COLO668 (cell line): ENCODE measurements around the gene MRPL49.
A peak's percentile ranks its signal among the peaks of the same experiment; 100 is the strongest.

ENCODE experiments used
- DNase-seq: peaks from one replicate; lab custom pipeline; 2025; ENCODE audit not compliant: unreplicated experiment; lab: John Stamatoyannopoulos, UW

Gene MRPL49

DNA sequence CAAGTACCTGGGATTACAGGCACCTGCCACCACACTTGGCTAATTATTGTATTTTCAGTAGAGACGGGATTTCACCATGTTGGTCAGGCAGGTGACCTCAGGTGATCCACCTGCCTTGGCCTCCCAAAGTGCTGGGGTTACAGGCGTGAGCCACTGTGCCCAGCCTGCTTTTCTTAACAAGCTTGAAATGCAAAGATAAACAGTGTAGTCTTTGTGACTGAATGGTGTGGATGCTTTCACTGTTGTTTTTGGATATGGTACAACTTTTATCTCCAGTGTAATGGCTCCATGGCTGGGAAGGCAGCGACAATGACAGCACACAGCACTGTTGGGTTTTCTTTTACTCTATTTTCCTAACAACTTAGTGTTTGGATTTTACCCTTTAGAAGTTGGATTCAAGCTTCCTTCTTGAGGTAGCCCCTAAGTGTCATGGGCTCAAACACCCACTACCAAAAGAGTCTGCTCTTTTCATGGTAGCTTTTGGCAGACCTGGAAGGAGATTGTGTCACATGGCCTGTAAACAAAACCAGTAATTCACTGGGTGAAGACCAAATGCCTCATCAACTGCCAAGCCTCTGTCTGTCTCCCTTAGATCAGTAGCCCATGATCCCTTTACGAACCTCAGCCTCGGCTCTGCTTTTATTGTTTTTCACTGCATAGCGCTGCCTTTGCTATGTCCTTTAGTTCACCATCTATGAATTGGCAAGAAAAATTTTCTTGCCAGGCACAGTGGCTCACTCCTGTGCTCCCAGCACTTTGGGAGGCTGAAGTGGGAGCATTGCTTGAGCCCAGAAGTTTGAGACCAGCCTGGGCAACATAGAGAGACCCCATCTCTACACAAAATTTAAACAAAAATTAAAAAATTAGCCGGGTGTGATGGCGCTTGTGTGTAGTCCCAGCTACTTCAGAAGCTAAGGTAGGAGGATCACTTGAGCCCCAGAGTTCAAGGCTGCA lies 19.7 kb upstream of the MRPL49 start:
- DNase-seq, result no peak

DNA sequence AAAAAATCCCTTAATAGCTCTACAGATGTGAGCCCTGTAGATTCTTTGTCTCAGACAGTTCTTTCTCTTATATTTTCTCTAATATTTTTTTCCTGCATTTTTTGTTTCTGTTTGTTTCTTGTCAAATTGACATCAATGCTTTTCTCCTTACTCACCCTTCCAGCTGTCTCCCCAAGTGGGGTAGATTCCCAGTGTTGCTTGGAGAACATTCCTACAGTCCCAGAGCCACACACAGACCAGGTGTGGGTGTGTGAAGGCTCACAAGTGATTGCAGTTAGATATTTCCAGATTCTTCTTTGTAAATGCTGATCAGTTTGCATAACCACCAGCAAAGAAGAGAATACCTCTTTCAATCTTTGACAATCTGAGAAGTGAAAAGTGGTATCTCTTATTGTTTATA lies 18.6 kb upstream of the MRPL49 start:
- no peak for DNase-seq

DNA sequence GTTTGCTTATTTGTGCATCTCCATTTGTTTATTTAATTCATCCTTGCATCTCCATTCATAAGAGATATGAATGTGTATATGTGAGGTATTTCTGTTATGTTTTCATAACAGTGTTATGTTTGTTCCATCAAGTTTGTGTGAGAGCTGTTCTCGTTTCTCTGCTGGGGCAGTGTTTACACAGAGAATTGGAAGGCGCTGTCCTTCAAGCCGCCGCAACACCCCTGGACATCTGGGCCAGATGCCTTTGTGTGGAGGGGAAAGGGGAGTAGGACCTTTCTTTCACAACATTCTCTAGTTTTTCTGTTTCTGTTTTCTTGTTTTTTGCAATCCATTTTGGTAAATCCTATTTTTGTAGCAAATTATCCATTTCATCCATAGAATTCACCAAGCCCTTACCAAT lies 17.5 kb upstream of the MRPL49 start:
- no peak for DNase-seq

DNA sequence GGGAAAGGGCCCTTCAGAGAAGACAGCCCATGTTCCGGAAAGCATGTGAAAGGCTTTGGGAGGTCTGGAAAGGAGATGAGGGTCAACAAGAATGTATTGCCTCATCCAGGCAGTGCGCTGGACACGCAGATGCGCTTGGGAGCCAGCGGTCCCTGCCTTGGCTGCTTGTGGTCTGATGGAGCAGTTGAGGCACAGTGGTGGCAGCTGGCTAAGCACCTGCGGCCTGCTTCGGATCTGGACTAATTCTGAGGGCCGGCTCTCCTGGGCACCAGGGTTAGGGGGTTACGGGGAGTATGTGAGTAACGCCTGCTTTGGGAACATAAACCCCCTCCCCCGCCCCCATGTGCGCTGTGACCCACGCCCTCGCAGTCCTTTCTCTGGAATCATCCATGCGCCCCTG lies 15.0 kb upstream of the MRPL49 start:
- no peak for DNase-seq

DNA sequence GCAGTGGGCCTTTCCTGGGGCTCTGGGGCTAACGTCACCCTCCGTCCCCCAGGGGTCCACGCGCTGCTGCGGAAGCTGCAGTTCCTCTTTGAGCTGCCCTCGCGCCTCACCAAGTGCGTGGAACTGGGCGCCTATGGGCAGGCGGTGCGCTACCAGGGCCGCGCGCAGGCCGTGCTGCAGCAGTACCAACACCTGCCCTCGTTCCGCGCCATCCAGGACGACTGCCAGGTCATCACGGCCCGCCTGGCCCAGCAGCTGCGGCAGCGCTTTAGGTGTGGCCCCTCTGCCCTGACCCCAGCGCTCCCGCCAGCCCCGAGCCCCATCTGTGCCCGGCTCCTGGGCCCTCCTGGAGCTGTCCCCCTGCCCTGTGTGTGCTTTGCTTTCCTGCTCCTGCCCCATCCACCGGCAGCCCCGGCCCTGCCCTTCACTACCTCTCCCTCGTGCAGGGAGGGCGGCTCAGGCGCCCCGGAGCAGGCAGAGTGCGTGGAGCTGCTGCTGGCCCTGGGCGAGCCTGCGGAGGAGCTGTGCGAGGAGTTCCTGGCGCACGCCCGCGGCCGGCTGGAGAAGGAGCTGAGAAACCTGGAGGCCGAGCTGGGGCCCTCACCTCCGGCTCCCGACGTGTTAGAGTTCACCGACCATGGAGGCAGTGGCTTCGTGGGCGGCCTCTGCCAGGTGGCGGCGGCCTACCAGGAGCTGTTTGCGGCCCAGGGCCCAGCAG lies 14.2 kb upstream of the MRPL49 start:
- no peak for DNase-seq

DNA sequence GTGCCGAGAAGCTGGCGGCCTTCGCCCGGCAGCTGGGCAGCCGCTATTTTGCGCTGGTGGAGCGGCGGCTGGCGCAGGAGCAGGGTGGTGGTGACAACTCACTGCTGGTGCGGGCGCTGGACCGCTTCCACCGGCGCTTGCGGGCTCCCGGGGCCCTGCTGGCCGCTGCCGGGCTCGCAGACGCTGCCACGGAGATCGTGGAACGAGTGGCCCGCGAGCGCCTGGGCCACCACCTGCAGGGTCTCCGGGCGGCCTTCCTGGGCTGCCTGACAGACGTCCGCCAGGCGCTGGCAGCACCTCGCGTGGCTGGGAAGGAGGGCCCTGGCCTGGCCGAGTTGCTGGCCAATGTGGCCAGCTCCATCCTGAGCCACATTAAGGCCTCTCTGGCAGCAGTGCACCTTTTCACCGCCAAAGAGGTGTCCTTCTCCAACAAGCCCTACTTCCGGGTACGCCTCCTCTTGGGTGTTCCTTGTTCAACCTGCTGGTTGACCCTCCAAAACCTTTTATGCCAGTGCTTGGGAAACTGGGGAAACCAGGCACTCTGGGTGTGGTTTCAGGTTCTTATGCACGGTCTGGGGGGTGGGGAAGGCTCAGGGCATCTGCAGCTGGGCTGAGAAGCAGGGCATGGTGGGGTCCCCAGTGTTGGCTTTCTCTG lies 13.5 kb upstream of the MRPL49 start:
- no peak for DNase-seq

DNA sequence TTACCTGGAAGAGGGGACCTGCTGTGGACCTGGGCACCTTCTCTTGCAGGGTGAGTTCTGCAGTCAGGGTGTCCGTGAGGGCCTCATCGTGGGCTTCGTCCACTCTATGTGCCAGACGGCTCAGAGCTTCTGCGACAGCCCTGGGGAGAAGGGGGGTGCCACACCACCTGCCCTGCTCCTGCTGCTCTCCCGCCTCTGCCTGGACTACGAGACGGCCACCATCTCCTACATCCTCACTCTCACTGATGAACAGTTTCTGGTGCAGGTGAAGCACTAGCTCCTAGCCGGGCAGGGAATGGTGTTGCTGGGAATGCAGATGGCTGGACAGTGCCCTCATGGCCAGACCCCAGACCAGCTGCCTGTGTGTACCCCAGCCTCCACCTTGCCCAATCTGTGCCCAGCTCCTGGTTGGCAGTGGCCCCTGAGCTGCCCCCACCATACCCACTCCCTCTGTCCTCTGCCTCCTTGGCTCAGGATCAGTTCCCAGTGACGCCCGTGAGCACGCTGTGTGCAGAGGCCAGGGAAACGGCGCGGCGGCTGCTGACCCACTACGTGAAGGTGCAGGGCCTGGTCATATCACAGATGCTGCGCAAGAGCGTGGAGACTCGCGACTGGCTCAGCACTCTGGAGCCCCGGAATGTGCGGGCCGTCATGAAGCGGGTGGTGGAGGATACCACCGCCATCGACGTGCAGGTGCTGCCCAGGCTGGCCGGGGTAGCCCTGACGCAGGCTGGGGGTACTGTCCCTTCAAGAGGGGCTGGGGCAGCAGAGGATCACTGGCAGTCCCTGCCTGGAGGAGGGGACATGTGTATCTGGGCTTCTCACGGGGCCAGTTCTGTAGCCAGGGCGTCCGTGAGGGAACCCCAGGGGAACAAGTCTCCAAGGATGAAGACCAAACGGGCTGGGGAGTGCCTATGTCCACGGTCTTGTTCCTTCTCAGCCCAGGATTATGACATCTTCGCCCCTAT lies 12.6 kb upstream of the MRPL49 start:
- DNase-seq, result no peak

DNA sequence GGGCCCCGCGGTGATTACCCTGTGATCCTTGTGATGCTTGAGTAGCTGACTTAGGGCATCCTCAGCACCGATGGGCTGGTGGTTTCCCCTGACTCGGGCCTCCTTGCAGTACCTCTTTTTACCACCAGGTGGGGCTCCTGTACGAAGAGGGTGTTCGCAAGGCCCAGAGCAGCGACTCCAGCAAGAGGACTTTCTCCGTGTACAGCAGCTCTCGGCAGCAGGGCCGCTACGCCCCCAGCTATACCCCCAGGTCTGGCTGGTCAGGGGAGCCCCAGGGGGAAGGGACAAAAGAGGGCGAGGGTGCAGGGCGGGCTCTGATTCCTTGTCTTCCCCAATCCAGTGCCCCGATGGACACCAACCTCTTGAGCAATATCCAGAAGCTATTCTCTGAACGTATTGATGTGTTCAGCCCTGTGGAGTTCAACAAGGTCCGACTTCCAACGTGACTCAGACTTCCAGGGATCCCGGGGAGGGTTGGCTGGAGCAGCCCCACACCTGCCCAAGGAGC lies 11.7 kb upstream of the MRPL49 start:
- DNase-seq, result peak; percentile 86

DNA sequence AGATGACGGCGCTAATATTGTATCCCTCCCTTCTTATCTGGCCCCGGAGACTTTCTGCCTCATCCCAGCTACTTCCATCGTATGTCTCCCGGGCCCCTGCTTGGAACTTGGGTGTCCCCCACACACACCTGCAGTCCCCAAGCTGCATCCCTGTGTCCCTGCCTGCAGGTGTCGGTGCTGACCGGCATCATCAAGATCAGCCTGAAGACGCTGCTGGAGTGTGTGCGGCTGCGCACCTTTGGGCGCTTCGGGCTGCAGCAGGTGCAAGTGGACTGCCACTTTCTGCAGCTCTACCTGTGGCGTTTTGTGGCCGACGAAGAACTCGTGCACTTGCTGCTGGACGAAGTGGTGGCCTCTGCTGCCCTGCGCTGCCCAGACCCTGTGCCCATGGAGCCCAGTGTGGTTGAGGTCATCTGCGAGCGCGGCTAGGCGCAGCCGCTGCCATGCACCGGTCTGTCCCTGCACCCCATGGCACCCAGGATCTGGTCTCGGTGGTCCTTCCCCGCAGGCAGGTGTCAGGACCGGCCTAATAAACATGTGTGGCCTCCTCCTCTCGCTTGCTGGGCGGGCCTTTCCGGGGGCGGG lies 10.9 kb upstream of the MRPL49 start:
- DNase-seq, result no peak

DNA sequence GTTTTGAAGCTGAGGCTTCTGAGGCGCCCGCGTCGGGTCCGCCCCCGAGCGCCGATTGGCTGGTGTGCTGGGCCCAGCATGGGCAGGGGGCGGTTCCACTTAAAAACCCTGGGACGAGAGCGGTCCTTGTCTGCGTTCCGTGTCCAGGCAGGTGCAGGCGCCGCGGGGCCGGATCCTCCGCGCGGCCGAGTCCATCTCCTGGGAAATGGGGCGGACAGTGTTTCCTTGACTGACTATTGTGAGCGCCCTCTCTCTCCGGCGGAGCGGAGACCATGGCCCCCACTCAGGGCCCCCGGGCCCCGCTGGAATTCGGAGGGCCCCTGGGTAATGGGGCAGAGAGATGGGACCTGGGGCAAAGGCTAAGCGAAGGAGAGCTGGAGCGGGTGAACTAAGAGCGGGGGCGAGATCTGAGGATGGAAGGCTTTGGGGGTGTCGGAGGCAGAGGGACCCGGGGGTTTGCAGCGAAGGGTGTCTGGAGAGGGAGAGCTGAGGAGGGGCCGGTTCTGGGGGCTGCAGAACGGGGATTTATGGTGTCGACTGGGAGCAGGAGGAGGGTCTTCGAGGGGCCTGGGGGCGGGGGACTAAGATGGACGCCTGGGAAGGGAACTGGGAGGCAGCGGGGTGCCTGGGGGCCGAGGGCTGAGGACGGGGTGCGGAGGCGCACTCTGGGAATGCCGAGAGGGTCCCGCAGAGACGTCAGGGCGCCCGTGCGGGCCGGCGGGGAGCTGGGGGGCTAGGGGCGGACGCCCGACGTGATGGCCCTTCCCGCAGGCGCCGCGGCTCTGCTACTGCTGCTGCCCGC lies 10.2 kb upstream of the MRPL49 start, which contains the start of gene TM7SF2:
Gene TM7SF2 (plus strand): TSS at position 129 of the 802 bp plus-strand sequence. CDS start 144 bp downstream, at position 273.
- DNase-seq, result peak; percentile 98

DNA sequence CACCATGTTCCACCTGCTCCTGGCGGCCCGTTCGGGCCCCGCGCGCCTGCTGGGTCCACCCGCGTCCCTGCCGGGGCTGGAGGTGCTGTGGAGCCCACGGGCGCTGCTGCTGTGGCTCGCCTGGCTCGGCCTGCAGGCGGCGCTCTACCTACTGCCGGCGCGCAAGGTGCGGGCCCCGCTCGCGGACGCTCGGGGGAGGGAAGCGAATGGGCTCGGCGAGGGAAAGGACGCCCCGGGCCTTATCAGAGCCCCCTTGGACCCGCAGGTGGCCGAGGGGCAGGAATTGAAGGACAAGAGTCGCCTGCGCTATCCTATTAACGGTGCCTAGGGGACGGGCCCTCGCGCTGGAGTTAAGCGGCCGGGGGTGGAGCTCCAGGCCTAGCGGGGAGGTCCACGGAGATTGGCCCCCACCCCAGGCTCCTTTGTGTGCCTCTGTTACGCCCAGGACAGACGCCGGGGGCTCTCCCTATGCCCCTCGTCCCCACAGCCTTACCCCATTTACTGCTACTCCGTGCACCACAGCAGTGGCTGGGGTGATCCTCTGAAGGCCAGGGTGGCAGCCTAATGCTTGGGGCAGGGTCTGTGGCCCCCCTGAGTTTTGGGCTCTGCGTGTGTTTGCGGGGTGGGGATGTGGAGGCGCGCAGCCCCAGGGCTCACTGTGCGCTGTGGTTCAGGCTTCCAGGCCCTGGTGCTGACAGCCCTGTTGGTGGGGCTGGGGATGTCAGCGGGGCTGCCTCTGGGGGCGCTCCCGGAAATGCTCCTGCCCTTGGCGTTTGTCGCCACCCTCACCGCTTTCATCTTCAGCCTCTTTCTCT lies 9.4 kb upstream of the MRPL49 start:
- peak; percentile 80 for DNase-seq

DNA sequence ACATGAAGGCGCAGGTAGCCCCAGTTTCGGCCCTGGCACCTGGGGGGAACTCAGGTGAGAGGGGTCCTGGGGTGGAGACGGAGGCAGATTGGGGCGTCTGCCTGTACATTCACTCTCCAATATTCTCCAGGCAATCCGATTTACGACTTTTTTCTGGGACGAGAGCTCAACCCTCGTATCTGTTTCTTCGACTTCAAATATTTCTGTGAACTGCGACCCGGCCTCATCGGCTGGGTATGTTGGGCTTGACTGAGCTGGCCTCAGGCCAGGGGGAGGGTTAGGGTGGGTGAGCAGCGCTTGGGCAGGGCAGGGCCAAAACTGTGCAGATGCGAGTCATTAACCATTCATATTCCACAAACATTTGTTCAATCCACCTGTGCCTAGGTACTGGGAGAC lies 8.8 kb upstream of the MRPL49 start:
- peak; percentile 30 for DNase-seq

DNA sequence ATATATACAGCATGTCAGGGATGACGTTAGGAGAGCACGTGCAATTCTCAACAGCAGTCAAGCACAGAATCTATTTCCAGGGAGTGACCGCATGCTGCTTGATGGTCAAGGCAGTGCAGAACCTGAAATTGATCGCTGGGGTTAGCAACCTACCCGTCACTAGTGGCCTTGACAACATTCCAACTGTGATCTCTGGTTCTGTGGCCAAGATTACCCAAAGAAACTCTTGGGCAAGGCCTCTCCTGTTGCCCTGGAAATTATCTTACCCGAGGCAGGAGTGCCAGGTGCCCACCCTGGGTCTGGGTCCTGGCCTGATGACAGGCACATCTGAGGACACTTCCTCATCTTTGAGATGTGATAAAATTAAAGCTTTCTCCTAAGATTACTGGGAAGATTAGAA lies 8.3 kb upstream of the MRPL49 start:
- DNase-seq, result no peak

DNA sequence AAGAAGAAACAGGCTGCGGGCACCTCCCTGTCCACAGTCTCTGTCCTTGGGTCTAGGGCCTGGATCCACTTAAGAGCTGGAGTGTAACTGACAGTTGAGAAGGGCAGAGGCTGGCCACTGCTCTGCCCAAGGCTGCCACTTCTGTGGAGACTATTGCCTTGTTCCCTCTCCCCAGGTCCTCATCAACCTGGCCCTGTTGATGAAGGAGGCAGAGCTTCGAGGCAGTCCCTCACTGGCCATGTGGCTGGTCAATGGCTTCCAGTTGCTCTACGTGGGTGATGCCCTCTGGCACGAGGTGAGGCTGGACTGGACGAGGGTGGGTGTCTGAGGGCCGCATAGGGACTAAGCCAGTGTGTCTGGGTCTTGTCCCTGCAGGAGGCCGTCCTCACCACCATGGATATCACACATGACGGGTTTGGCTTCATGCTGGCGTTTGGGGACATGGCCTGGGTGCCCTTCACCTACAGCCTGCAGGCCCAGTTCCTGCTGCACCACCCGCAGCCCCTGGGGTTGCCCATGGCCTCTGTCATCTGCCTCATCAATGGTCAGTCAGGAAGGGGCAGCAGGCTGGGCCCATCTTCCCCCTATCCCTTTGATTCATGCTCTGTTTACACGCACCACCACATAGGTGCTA lies 7.5 kb upstream of the MRPL49 start:
- no peak for DNase-seq

DNA sequence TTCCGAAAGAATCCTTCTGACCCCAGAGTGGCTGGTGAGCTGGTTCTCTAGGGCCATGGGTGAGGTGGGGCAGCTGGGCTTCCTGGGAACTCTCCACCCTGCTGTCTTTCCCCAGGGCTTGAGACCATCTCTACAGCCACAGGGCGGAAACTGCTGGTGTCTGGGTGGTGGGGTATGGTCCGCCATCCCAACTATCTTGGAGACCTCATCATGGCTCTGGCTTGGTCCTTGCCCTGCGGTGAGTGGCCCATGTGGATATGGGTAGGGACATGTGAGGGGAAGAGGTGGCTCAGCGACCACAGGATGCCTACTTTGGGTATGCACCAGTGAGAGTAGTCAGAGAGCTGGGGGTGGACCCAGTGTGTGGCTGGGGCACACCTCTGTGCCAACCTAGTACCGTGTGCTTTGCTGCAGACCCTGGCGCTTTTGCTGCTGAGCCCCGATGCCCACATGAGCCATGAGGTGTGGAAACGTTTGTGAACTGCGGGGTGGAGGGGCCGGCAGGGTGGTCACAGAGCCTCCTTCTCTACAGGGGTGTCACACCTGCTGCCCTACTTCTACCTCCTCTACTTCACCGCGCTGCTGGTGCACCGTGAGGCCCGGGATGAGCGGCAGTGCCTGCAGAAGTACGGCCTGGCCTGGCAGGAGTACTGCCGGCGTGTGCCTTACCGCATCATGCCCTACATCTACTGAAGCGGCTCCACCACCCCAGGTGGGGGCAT lies 6.6 kb upstream of the MRPL49 start:
- DNase-seq, result no peak

DNA sequence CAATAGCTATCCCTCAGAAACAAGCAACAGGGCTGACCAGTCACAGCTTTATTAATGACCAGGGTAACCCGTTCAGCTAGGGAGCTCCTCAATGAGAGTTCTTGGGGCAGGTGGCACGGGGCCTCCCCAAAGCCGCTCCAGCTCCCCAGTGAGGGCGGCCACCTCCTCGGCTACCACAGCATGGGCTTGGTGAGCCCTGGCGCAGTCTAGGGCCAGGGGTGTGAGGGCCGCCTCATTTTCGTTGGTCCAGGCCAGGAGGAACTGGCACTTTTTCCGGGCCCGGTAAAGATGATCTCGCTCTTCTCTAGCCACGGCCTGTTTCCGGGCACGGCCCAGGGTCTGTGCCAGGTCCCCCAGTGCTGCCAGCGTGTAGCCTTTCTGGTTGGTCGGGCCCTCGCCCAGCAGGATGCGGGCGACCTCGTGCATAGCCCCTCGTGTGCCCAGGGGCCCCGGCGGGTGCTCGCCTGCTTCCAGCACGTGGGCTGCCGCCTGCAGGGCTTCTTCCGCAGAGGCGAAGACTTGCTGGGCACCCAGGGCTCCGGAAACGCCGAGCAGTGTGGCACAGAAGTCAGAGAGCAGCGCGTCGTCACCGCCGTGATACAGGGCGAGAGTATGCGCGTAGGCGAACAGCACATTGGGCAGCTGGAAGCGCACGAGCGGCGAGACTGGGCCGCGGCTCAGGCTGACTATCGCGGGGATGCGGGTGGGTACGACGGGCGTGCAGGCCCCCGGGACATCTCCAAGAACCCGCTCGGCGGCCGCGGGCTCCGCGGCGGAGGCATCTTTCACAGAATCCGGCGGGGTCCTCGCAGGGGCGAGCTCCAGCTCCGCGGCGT lies 5.5 kb upstream of the MRPL49 start:
- DNase-seq, result peak; percentile 72
